ENCODE measurements around the gene SERPING1.

- TF ChIP-seq CTCF (IDR thresholded peaks at IDR 0.05; ENCODE audit: insufficient read depth, low read length) (no peak), POLR2AphosphoS5 (IDR thresholded peaks at IDR 0.05; ENCODE audit: low read depth) (no peak)
These were observed 45.0 kb upstream of the SERPING1 start for GRCh38 chr11:57552479-57552878.

Data from HL-60 (cell line).